IMR-90 (cell line): ENCODE data around the gene MYRFL. TPM values are rescaled to one million over a fixed set of nuclear protein-coding genes. Genes with fewer than 3 reads are reported as not detected.

ENCODE experiments used
- ATAC-seq: fragments of 200-7000 bp; cut with Tn5 transposase; 2 replicates; pipeline ENCODE4 v1.9.1; 2020; ENCODE audit warnings: low read depth, mild to moderate bottlenecking, moderate library complexity
- BruUV-seq: library from RNA; stranded (reverse); fragments of 400-500 nt; replicated peaks from 2 replicates; lab custom pipeline; 2021; lab: Mats Ljungman, UMichigan
- CTCF ChIA-PET: fragments of 300-600 bp; formaldehyde crosslinking; extraction: SDS; loops from one replicate; lab custom pipeline; 2021; ENCODE audit warnings: antibody characterized with exemption; lab: Yijun Ruan, JAX
- POLR2A ChIA-PET: fragments of 300-600 bp; sonication (Branson Sonifier 250); formaldehyde crosslinking; loops from one replicate; lab custom pipeline; 2022; ENCODE audit warnings: antibody characterized with exemption; ENCODE audit not compliant: unreplicated experiment; lab: Charles Lee
- DNase-seq: peaks from one replicate; pipeline ENCODE4 v3.0.0; 2013
- H2AFZ ChIP-seq: replicated peaks from 2 replicates; pipeline ENCODE3; 2013; ENCODE audit warnings: low read length, mild to moderate bottlenecking; ENCODE audit not compliant: poor library complexity
- H2AK5ac ChIP-seq: 2 replicates; pipeline ENCODE4 v1.6.1; 2013; ENCODE audit warnings: low read depth, low read length, inconsistent platforms
- H2AK9ac ChIP-seq: replicated peaks from 2 replicates; pipeline ENCODE3; 2013; ENCODE audit warnings: mild to moderate bottlenecking, low read depth, low read length, moderate library complexity; ENCODE audit not compliant: poor library complexity
- H2BK120ac ChIP-seq: 2 replicates; pipeline ENCODE4 v1.6.1; 2013; ENCODE audit warnings: low read depth, low read length, inconsistent platforms
- H2BK15ac ChIP-seq: 3 replicates; pipeline ENCODE4 v1.6.1; 2013; ENCODE audit warnings: low read depth, low read length, inconsistent platforms
- H2BK20ac ChIP-seq: 2 replicates; pipeline ENCODE4 v1.6.1; 2013; ENCODE audit warnings: low read depth, mild to moderate bottlenecking, inconsistent platforms, low read length, moderate library complexity
- H2BK5ac ChIP-seq: 2 replicates; pipeline ENCODE4 v1.6.1; 2013; ENCODE audit warnings: mild to moderate bottlenecking, low read depth, low read length, inconsistent platforms; ENCODE audit not compliant: poor library complexity, severe bottlenecking
- H3K14ac ChIP-seq: replicated peaks from 2 replicates; pipeline ENCODE4 v1.6.1; 2013; ENCODE audit warnings: low read depth, low read length, inconsistent platforms
- H3K18ac ChIP-seq: 2 replicates; pipeline ENCODE4 v1.6.1; 2013; ENCODE audit warnings: low read depth, low read length, control low read depth
- H3K23ac ChIP-seq: 2 replicates; pipeline ENCODE4 v1.6.1; 2013; ENCODE audit warnings: low read depth, low read length, inconsistent platforms
- H3K27ac ChIP-seq: 2 replicates; pipeline ENCODE4 v1.5.1; 2013; ENCODE audit warnings: mild to moderate bottlenecking, control low read depth, low read length; ENCODE audit not compliant: insufficient read depth
- H3K27me3 ChIP-seq: 2 replicates; pipeline ENCODE4 v1.6.1; 2013; ENCODE audit warnings: low read length; ENCODE audit not compliant: control insufficient read depth, insufficient read depth
- H3K36me3 ChIP-seq: 2 replicates; pipeline ENCODE4 v1.6.1; 2013; ENCODE audit warnings: low read length, mixed read lengths; ENCODE audit not compliant: control insufficient read depth, insufficient read depth
- H3K4ac ChIP-seq: 2 replicates; pipeline ENCODE4 v1.6.1; 2013; ENCODE audit warnings: low read depth, low read length, inconsistent platforms
- H3K4me1 ChIP-seq: 2 replicates; pipeline ENCODE4 v1.6.1; 2013; ENCODE audit warnings: low read length, mixed read lengths; ENCODE audit not compliant: control insufficient read depth, insufficient read depth
- H3K4me2 ChIP-seq: 2 replicates; pipeline ENCODE4 v1.6.1; 2013; ENCODE audit warnings: low read depth, mild to moderate bottlenecking, control low read depth, low read length, moderate library complexity
- H3K4me3 ChIP-seq: 2 replicates; pipeline ENCODE4 v1.5.1; 2013; ENCODE audit warnings: low read depth, mild to moderate bottlenecking, control low read depth, low read length, moderate library complexity; ENCODE audit not compliant: insufficient read depth
- H3K56ac ChIP-seq: 2 replicates; pipeline ENCODE4 v1.6.1; 2013; ENCODE audit warnings: low read length, inconsistent platforms; ENCODE audit not compliant: insufficient read depth; ENCODE audit errors: extremely low read depth
- H3K79me1 ChIP-seq, 2 experiments: 2 replicates each; pipeline ENCODE4 v1.6.1; 2013; ENCODE audit warnings: low read length in 2 of 2, inconsistent platforms in 1 of 2, low read depth in 1 of 2
- H3K9ac ChIP-seq: 2 replicates; pipeline ENCODE4 v1.6.1; 2013; ENCODE audit warnings: low read depth, low read length, control low read depth
- H3K9me1 ChIP-seq: 2 replicates; pipeline ENCODE4 v1.6.1; 2013; ENCODE audit warnings: low read length, inconsistent platforms; ENCODE audit not compliant: insufficient read depth
- H3K9me3 ChIP-seq: 2 replicates; pipeline ENCODE4 v1.6.1; 2013; ENCODE audit warnings: low read length; ENCODE audit not compliant: control insufficient read depth, insufficient read depth
- H4K20me1 ChIP-seq: 2 replicates; pipeline ENCODE4 v1.6.1; 2013; ENCODE audit warnings: low read length, inconsistent platforms; ENCODE audit not compliant: insufficient read depth
- H4K5ac ChIP-seq: 2 replicates; pipeline ENCODE4 v1.6.1; 2013; ENCODE audit warnings: mild to moderate bottlenecking, low read depth, low read length, control low read depth
- H4K8ac ChIP-seq, 2 experiments: 2 replicates each; pipeline ENCODE4 v1.6.1; 2013; ENCODE audit warnings: low read depth in 2 of 2, low read length in 2 of 2, control low read depth in 1 of 2, inconsistent platforms in 1 of 2
- H4K91ac ChIP-seq: 2 replicates; pipeline ENCODE4 v1.6.1; 2013; ENCODE audit warnings: low read depth, low read length, inconsistent platforms; ENCODE audit not compliant: insufficient read depth
- CEBPB ChIP-seq: IDR thresholded peaks from 2 replicates; pipeline ENCODE4 v1.6.1; 2012; ENCODE audit warnings: low read depth, low read length, improper control_type of control experiment
- MAZ ChIP-seq: IDR thresholded peaks from 2 replicates; pipeline ENCODE4 v1.6.1; 2012; ENCODE audit warnings: low read depth, mild to moderate bottlenecking, low read length, improper control_type of control experiment, moderate library complexity, borderline replicate concordance
- WGBS, 2 experiments: methylation state at CpG; one replicate each; pipeline versions ENCODE4 v1.1.5 to v1.1.7; 2013; ENCODE audit warnings: missing lambda C conversion rate in 2 of 2; ENCODE audit not compliant: insufficient read length in 1 of 2; ENCODE audit errors: extremely low coverage in 2 of 2; 5-methylcytosine and 5-hydroxymethylcytosine counted together
- dilution Hi-C: fragments of 300-500 bp; cut with HindIII; formaldehyde crosslinking; loops from one replicate; pipeline ENCODE4 v1.14.3; 2018; ENCODE audit warnings: low sequenced_read_pairs; ENCODE audit not compliant: unreplicated experiment
- in situ Hi-C: fragments of 300-500 bp; cut with MboI; formaldehyde crosslinking; loops from 3 replicates; pipeline ENCODE4 v1.14.3; 2019; ENCODE audit warnings: low sequenced_read_pairs, inconsistent platforms, mixed read lengths
- intact Hi-C: fragments of 100-400 bp; cut with micrococcal nuclease; formaldehyde crosslinking; loops from 2 replicates; pipeline ENCODE4 v1.10.0; 2022
- polyA plus RNA-seq, 3 experiments: library from polyadenylated mRNA; depleted of rRNA; stranded (reverse); fragments of >200 nt; gene quantifications; 2 replicates each; pipeline ENCODE4 v1.2.3, GENCODE V29; 2012; ENCODE audit warnings: low replicate concordance in 1 of 3
- total RNA-seq: library from RNA; depleted of rRNA; stranded (reverse); fragments of >200 nt; gene quantifications from 2 replicates; pipeline ENCODE4 v1.2.3, GENCODE V29; 2012

Gene MYRFL
- total and polyA plus RNA-seq, 2 of the 4 experiments (the other 2 are of a cell fraction) = not detected

GRCh38 chr12:69835081-69835480, 10.1 kb downstream of the MYRFL start:
- in situ Hi-C loops = no loop called here

More at GRCh38 chr12:69835081-69835480, 10.1 kb downstream of the MYRFL start:
- Histone ChIP-seq H4K5ac (no peak overlapping the region), H2AFZ (no peak overlapping the region), H3K9ac (no peak overlapping the region), H3K4me3 (no peak overlapping the region), H2AK5ac (no peak overlapping the region), H4K20me1 (no peaks in the 10 kb centered on the region), H4K8ac (no peak overlapping the region), H2BK15ac (no peak overlapping the region), H3K4me2 (no peak overlapping the region), H3K9me3 (no peaks in the 10 kb centered on the region), H3K9me1 (no peaks in the 10 kb centered on the region), H2AK9ac (no peak overlapping the region), H3K27me3 (no peaks in the 10 kb centered on the region), H3K27ac (no peak overlapping the region), H3K23ac (no peak overlapping the region), H3K18ac (no peak overlapping the region), H2BK120ac (no peak overlapping the region), H3K14ac (no peak overlapping the region), H3K4ac (no peak overlapping the region), H3K56ac (no peak overlapping the region), H3K36me3 (no peaks in the 10 kb centered on the region), H2BK5ac (no peak overlapping the region), H4K91ac (no peak overlapping the region), H3K79me1 (no peaks in the 10 kb centered on the region), H3K4me1 (no peaks in the 10 kb centered on the region), H2BK20ac (no peak overlapping the region)
- DNase-seq (no peak), ATAC-seq (no peak)
- POLR2A ChIA-PET = no interaction called here
- TF ChIP-seq MAZ (no peak), CEBPB (no peak)
- WGBS, 2 experiments = no CpG with 5 or more reads among the region's 3 CpGs
- dilution Hi-C loops = no loop called here
- intact Hi-C loops = no loop called here
- BruUV-seq = no TSS peak
- CTCF ChIA-PET = no interaction called here
